Neural cell (in vitro differentiated cells): ENCODE results near the gene PTPN3. TPM values are rescaled to one million over a fixed set of nuclear protein-coding genes. Genes with fewer than 3 reads are reported as not detected.

Source experiments
- H2AFZ ChIP-seq: fragments of 200-600, 300-800 bp; sonication (generic), shearing (Covaris generic); 2 replicates; pipeline ENCODE4 v1.6.0; 2014; ENCODE audit warnings: low read depth, mild to moderate bottlenecking, antibody characterized with exemption, low read length, moderate library complexity
- H3F3A ChIP-seq: fragments of 200-600 bp; shearing (Covaris generic); 2 replicates; pipeline ENCODE4 v1.6.1; 2016; ENCODE audit warnings: mild to moderate bottlenecking, moderate library complexity, mixed read lengths, antibody characterized with exemption, low read length; ENCODE audit not compliant: insufficient read depth, poor library complexity, severe bottlenecking
- H3K27ac ChIP-seq: fragments of 200-600, 300-800 bp; sonication (generic), shearing (Covaris generic); 2 replicates; pipeline ENCODE4 v1.5.1; 2014; ENCODE audit warnings: mild to moderate bottlenecking, low read length, moderate library complexity
- H3K27me3 ChIP-seq: fragments of 300-800, 200-600 bp; sonication (generic), shearing (Covaris generic); 2 replicates; pipeline ENCODE4 v1.6.0; 2014; ENCODE audit warnings: mild to moderate bottlenecking, low read depth, low read length, moderate library complexity; ENCODE audit not compliant: insufficient read depth
- H3K36me3 ChIP-seq: fragments of 300-800, 200-600 bp; sonication (generic), shearing (Covaris generic); 2 replicates; pipeline ENCODE4 v1.5.1; 2014; ENCODE audit warnings: mild to moderate bottlenecking, antibody characterized with exemption, low read length, moderate library complexity; ENCODE audit not compliant: insufficient read depth
- H3K4me2 ChIP-seq: fragments of 300-800, 200-600 bp; sonication (generic), shearing (Covaris generic); 2 replicates; pipeline ENCODE4 v1.6.0; 2014; ENCODE audit warnings: mild to moderate bottlenecking, low read length
- H3K4me3 ChIP-seq: fragments of 300-800, 200-600 bp; sonication (generic), shearing (Covaris generic); 2 replicates; pipeline ENCODE4 v1.5.1; 2014; ENCODE audit warnings: mild to moderate bottlenecking, low read length, moderate library complexity
- H3K79me2 ChIP-seq: fragments of 200-600 bp; shearing (Covaris generic); replicated peaks from 2 replicates; pipeline ENCODE4 v1.6.0; 2014; ENCODE audit warnings: mild to moderate bottlenecking, low read length, moderate library complexity; ENCODE audit not compliant: insufficient read depth
- H3K9ac ChIP-seq: fragments of 300-800, 200-600 bp; sonication (generic), shearing (Covaris generic); 2 replicates; pipeline ENCODE4 v1.6.1; 2016; ENCODE audit warnings: mild to moderate bottlenecking, low read length, mixed read lengths
- H3K9me2 ChIP-seq: fragments of 200-600 bp; shearing (Covaris generic); 2 replicates; pipeline ENCODE4 v1.6.1; 2016; ENCODE audit warnings: mild to moderate bottlenecking, low read length, mixed read lengths; ENCODE audit not compliant: insufficient read depth
- H3K9me3 ChIP-seq: fragments of 200-600, 300-800 bp; sonication (generic), shearing (Covaris generic); 2 replicates; pipeline ENCODE4 v1.6.1; 2016; ENCODE audit warnings: mild to moderate bottlenecking, mixed run types, low read length, moderate library complexity, mixed read lengths
- H4K20me1 ChIP-seq: fragments of 200-600 bp; shearing (Covaris generic); 2 replicates; pipeline ENCODE4 v1.6.1; 2016; ENCODE audit warnings: mild to moderate bottlenecking, mixed run types; ENCODE audit not compliant: insufficient read depth
- CTCF ChIP-seq: fragments of 450-650 bp; IDR thresholded peaks from 2 replicates; pipeline ENCODE4 v1.5.1; 2014; ENCODE audit warnings: antibody characterized with exemption, mild to moderate bottlenecking, moderate library complexity; ENCODE audit not compliant: poor library complexity, severe bottlenecking
- EP300 ChIP-seq: fragments of 450-650 bp; conservative IDR thresholded peaks from 2 replicates; pipeline ENCODE4 v1.6.1; 2014; ENCODE audit warnings: antibody characterized with exemption, mild to moderate bottlenecking, moderate library complexity; ENCODE audit not compliant: poor library complexity, severe bottlenecking
- EZH2 ChIP-seq: fragments of 200-600, 300-800 bp; shearing (Covaris generic), sonication (generic); IDR thresholded peaks from 2 replicates; pipeline ENCODE4 v1.6.1; 2014; ENCODE audit warnings: antibody characterized with exemption, low read length, borderline replicate concordance, mild to moderate bottlenecking; ENCODE audit not compliant: insufficient read depth, poor library complexity, severe bottlenecking
- MXI1 ChIP-seq: fragments of 450-650 bp; conservative IDR thresholded peaks from 2 replicates; pipeline ENCODE4 v1.6.1; 2014; ENCODE audit warnings: antibody characterized with exemption, mild to moderate bottlenecking; ENCODE audit not compliant: poor library complexity, severe bottlenecking
- POLR2AphosphoS5 ChIP-seq: IDR thresholded peaks from 2 replicates; pipeline ENCODE4 v1.6.1; 2012
- RAD21 ChIP-seq: fragments of 450-650 bp; conservative IDR thresholded peaks from 2 replicates; pipeline ENCODE4 v1.6.1; 2014; ENCODE audit warnings: antibody characterized with exemption, mild to moderate bottlenecking, moderate library complexity
- REST ChIP-seq: IDR thresholded peaks from 2 replicates; pipeline ENCODE4 v1.6.1; 2012; ENCODE audit warnings: borderline replicate concordance
- SMC3 ChIP-seq: fragments of 450-650 bp; conservative IDR thresholded peaks from 2 replicates; pipeline ENCODE4 v1.6.1; 2014; ENCODE audit warnings: antibody characterized with exemption, mild to moderate bottlenecking, moderate library complexity; ENCODE audit not compliant: poor library complexity
- TAF1 ChIP-seq: IDR thresholded peaks from 2 replicates; pipeline ENCODE4 v1.6.1; 2012; ENCODE audit warnings: low read depth
- polyA plus RNA-seq: library from polyadenylated mRNA; depleted of rRNA; stranded (reverse); fragments of >200 nt; gene quantifications from 2 replicates; pipeline ENCODE4 v1.2.3, GENCODE V29; 2014

PTPN3 gene
- polyA plus RNA-seq, 1 donor from 2014 or later = 3.8 TPM

DNA sequence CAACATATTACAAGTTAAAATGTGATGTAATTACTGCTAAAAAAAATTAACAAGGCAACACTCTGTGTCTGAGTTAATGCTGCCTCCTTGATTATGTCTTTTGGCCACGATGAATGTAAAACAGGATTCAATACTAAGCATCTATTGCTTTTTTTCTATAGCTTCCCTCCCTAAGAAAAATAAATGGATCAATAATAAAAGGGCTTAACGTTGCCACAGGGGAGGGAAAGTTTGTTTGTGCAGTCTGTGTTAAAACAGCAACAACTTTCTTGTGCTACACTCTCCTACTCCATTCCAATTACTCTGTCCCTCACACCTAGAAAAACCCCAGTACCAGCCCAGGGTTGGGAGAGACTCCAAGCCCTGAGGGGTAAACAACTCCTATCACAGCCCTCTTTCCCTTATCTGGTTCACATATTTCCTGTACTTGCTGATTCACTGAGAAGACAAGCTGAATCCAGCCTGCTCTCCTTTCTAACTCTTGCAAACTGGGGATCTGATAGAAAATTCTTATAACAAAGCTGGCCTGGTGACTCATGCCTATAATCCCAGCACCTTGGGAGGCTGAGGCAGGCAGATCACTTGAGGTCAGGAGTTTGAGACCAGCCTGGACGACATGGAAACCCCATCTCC, 44.8 kb downstream of the PTPN3 start:
- Histone ChIP-seq H3K4me2 (no peak overlapping the region), H3K27me3 (no peaks in the 10 kb centered on the region), H3K9ac (no peak overlapping the region), H3K9me3 (no peaks in the 10 kb centered on the region), H3F3A (no peaks in the 10 kb centered on the region), H3K79me2 (no peaks in the 10 kb centered on the region), H3K36me3 (no peaks in the 10 kb centered on the region), H4K20me1 (no peaks in the 10 kb centered on the region), H3K27ac (no peak overlapping the region), H3K4me3 (no peak overlapping the region), H3K9me2 (no peaks in the 10 kb centered on the region), H2AFZ (no peak overlapping the region)
- TF ChIP-seq EP300 (no peak), POLR2AphosphoS5 (no peak), TAF1 (no peak)

DNA sequence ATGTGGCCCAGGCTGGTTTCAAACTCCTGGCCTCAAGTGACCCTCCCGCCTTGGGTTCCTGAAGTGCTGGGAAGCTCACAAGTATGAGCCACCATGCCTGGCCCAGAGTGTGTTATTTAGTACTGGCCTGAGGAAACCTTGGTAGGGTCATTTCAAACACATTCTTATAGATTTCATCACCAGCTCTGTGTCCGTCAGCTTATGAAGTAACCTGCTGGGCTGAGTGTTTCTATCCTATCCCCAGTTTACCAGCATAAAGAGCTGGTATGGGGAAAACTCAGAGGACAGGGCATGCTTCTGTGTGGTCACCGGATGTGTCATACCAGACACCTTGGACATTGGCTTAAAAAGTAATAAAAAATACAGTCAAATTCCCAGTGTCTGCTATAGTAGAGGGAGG, 45.3 kb downstream of the PTPN3 start:
- Histone ChIP-seq H3K27me3 (no peaks in the 10 kb centered on the region), H3K27ac (no peak overlapping the region), H3K9me3 (no peaks in the 10 kb centered on the region), H3K4me2 (no peak overlapping the region), H3F3A (no peaks in the 10 kb centered on the region), H3K9ac (no peak overlapping the region), H2AFZ (no peak overlapping the region), H4K20me1 (no peaks in the 10 kb centered on the region), H3K9me2 (no peaks in the 10 kb centered on the region), H3K4me3 (no peak overlapping the region), H3K79me2 (no peaks in the 10 kb centered on the region), H3K36me3 (no peaks in the 10 kb centered on the region)
- TF ChIP-seq EZH2 (no peak), RAD21 (no peak), POLR2AphosphoS5 (no peak), EP300 (no peak), TAF1 (no peak), SMC3 (no peak), MXI1 (no peak), CTCF (no peak), REST (no peak)
